Right ventricle myocardium inferior (tissue), 1 donor: Measurements from ENCODE around the gene TNIK. TPM values are rescaled to one million over a fixed set of nuclear protein-coding genes. Genes with fewer than 3 reads are reported as not detected.

Experiments used
- microRNA-seq: library from miRNA; unstranded; fragments of <30 nt; microRNA quantifications from one replicate; pipeline ENCODE4 v1.2.0, GENCODE V29; 2020
- total RNA-seq: library from RNA; stranded (reverse); fragmentation: NEBNext Ultra II Directional; extraction: Animal tissue kit (Norgen Biotek cat#: 25700); gene quantifications from one replicate; pipeline ENCODE4 v1.2.1, GENCODE V29; 2021
- donor health status: DM: no; HTN: yes; CAD: no; lungs with severe emphysema.

TNIK gene
- total RNA-seq, 1 donor from 2014 or later, result 29.1 TPM

Small RNA genes lying within 50 kb of the gene (microRNA-seq; reads per million reads assigned to microRNA genes)
- gene MIR569, result not detected
